ENCODE data around the gene HLCS. TPM values are rescaled to one million over a fixed set of nuclear protein-coding genes. Genes with fewer than 3 reads are reported as not detected.

HLCS gene
- total and polyA plus RNA-seq, 2 donors (not counting 3 experiments of a cell fraction or from before 2014, with no cell fraction given): 6.7 to 17.2 TPM

GRCh38 chr21:36891121-36891520, 75.3 kb downstream of the HLCS start:
- no peaks in the 10 kb centered on the region for H3K36me3 ChIP-seq (ENCODE audit: control insufficient read depth in 2 of 2, extremely low read depth in 1 of 2, insufficient read depth in 2 of 2, low read length in 2 of 2)
- POLR2A ChIA-PET: no interaction called here
- dilution Hi-C loops (cut with MboI; ENCODE audit: extremely low pct_ligation_motif_present, low sequenced_read_pairs): no loop called here

More at GRCh38 chr21:36891121-36891520, 75.3 kb downstream of the HLCS start:
- DNase-seq (ENCODE audit: low read depth, low spot score) (no peak), FAIRE-seq (no peak)
- CTCF ChIA-PET: interaction anchor here (1.3 to 1.4 kb wide), 2 partner anchors 19 to 261 kb away, joined by 3 read pairs; no protein-coding TSS in a partner anchor
- Histone ChIP-seq H3K4me3 (replicated peaks in 1 of 3; ENCODE audit: insufficient read depth in 1 of 3, low read depth in 1 of 3, low read length in 3 of 3) (no peak overlapping the region), H3K27ac (ENCODE audit: insufficient read depth, low read depth, low read length) (no peak overlapping the region), H3K9me3 (replicated peaks; ENCODE audit: control insufficient read depth, insufficient read depth, low read length) (no peaks in the 10 kb centered on the region), H3K9ac (replicated peaks; ENCODE audit: extremely low read depth, insufficient read depth, low read length) (no peak overlapping the region), H4K20me1 (replicated peaks; ENCODE audit: control insufficient read depth, extremely low read depth, insufficient read depth, low read length) (no peaks in the 10 kb centered on the region), H2AFZ (ENCODE audit: low read depth, low read length) (no peak overlapping the region), H3K27me3 (ENCODE audit: control insufficient read depth in 2 of 2, insufficient read depth in 2 of 2, low read length in 2 of 2) (no peaks in the 10 kb centered on the region), H3K79me2 (ENCODE audit: control insufficient read depth, insufficient read depth, low read length) (no peaks in the 10 kb centered on the region), H3K9me1 (replicated peaks; ENCODE audit: control insufficient read depth, extremely low read depth, insufficient read depth, low read length) (no peaks in the 10 kb centered on the region), H3K4me2 (ENCODE audit: insufficient read depth, low read length) (no peak overlapping the region), H3K4me1 (ENCODE audit: control insufficient read depth, extremely low read depth, insufficient read depth, low read length) (no peaks in the 10 kb centered on the region)
- intact Hi-C loops (cut with micrococcal nuclease): no loop called here
- no TSS peak for BruUV-seq (replicated peaks)
- no peak for TF ChIP-seq POLR2A (IDR thresholded peaks at IDR 0.05; ENCODE audit: low read depth, low read length)
- TF ChIP-seq MAX (IDR thresholded peaks at IDR 0.05; ENCODE audit: insufficient read depth, insufficient read length): no peak
- no peak for TF ChIP-seq CTCF (IDR thresholded peaks at IDR 0.05; ENCODE audit: extremely low read depth in 1 of 2, insufficient read depth in 1 of 2, low read depth in 1 of 2, low read length in 2 of 2)
- TF ChIP-seq FOS (IDR thresholded peaks at IDR 0.05; ENCODE audit: borderline replicate concordance, insufficient read depth, low read length): no peak
- no peak for TF ChIP-seq EZH2 (IDR thresholded peaks at IDR 0.05; ENCODE audit: borderline replicate concordance, low read depth, low read length, severe bottlenecking)
- TF ChIP-seq GATA2 (IDR thresholded peaks at IDR 0.05; ENCODE audit: insufficient read depth, insufficient read length, low read depth, low read length): no peak
- TF ChIP-seq JUN (IDR thresholded peaks at IDR 0.05; ENCODE audit: borderline replicate concordance, insufficient read depth, insufficient read length, low read depth): no peak
- TF ChIP-seq MYC (IDR thresholded peaks at IDR 0.05; ENCODE audit: low read depth, low read length): no peak
- TF ChIP-seq POLR2AphosphoS5 (IDR thresholded peaks at IDR 0.05; ENCODE audit: insufficient read depth, low read depth, low read length): no peak

Data from endothelial cell of umbilical vein (primary cell).